ENCODE measurements around the gene METRNL.

GRCh38 chr17:83103200-83103942, 24.0 kb downstream of the METRNL start:
- TF ChIP-seq SUZ12 (IDR thresholded peaks at IDR 0.05) (no peak), TARDBP (IDR thresholded peaks at IDR 0.05) (no peak), NFRKB (IDR thresholded peaks at IDR 0.05) (no peak), ARNT (IDR thresholded peaks at IDR 0.05) (no peak), SP1 (IDR thresholded peaks at IDR 0.05) (no peak), FOXM1 (IDR thresholded peaks at IDR 0.05; ENCODE audit: borderline replicate concordance) (no peak), FOXK2 (IDR thresholded peaks at IDR 0.05) (no peak)
